ENCODE measurements around the gene HRAS. TPM values are rescaled to one million over a fixed set of nuclear protein-coding genes. Genes with fewer than 3 reads are reported as not detected.

HRAS gene
- total RNA-seq, 1 donor from 2014 or later = 41.5 TPM

DNA sequence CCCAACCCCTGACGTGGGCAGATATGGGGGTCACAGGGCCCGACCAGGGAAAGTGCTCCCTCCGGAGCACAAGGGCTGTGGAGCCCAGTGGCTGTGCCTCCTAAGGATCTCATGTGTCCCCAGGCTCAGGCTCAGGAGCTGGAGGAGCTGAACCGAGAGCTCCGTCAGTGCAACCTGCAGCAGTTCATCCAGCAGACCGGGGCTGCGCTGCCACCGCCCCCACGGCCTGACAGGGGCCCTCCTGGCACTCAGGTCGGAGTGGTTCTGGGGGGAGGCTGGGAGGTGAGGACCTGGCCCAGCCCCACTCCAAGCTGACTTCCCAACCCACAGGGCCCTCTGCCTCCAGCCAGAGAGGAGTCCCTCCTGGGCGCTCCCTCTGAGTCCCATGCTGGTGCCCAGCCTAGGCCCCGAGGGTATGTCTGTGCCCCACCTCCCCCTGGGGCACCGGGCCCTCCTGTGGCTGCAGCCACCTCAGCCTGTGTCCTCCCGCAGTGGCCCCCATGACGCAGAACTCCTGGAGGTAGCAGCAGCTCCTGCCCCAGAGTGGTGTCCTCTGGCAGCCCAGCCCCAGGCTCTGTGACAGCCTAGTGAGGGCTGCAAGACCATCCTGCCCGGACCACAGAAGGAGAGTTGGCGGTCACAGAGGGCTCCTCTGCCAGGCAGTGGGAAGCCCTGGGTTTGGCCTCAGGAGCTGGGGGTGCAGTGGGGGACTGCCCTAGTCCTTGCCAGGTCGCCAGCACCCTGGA is 27.9 kb upstream of the HRAS start:
- Mint-ChIP-seq H3K9me3 (no peaks in the 10 kb centered on the region), H3K27ac (peak overlapping the region; percentile 78), H3K36me3 (no peaks in the 10 kb centered on the region), H3K27me3 (ENCODE audit: low read depth) (peaks cover 13% of the 10 kb centered on the region), H3K4me3 (no peak overlapping the region), H3K4me1 (peaks cover 35% of the 10 kb centered on the region)
- TF ChIP-seq, protein P1, sequence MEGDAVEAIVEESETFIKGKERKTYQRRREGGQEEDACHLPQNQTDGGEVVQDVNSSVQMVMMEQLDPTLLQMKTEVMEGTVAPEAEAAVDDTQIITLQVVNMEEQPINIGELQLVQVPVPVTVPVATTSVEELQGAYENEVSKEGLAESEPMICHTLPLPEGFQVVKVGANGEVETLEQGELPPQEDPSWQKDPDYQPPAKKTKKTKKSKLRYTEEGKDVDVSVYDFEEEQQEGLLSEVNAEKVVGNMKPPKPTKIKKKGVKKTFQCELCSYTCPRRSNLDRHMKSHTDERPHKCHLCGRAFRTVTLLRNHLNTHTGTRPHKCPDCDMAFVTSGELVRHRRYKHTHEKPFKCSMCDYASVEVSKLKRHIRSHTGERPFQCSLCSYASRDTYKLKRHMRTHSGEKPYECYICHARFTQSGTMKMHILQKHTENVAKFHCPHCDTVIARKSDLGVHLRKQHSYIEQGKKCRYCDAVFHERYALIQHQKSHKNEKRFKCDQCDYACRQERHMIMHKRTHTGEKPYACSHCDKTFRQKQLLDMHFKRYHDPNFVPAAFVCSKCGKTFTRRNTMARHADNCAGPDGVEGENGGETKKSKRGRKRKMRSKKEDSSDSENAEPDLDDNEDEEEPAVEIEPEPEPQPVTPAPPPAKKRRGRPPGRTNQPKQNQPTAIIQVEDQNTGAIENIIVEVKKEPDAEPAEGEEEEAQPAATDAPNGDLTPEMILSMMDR (IDR thresholded peaks at IDR 0.05; ENCODE audit: unreplicated experiment) = no peak
- DNase-seq (ENCODE audit: low spot score in 2 of 2, unreplicated experiment in 2 of 2) = no peak

DNA sequence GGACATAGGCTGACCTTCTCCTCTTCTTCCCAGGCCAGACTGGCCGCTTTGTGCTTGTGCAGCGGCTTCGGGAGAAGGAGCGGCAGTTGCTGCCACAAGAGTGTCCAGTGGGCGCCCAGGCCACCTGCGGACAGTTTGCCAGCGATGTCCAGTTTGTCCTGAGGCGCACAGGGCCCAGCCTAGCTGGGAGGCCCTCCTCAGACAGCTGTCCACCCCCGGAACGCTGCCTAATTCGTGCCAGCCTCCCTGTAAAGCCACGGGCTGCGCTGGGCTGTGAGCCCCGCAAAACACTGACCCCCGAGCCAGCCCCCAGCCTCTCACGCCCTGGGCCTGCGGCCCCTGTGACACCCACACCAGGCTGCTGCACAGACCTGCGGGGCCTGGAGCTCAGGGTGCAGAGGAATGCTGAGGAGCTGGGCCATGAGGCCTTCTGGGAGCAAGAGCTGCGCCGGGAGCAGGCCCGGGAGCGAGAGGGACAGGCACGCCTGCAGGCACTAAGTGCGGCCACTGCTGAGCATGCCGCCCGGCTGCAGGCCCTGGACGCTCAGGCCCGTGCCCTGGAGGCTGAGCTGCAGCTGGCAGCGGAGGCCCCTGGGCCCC is 26.8 kb upstream of the HRAS start:
- no peak for DNase-seq (ENCODE audit: low spot score in 2 of 2, unreplicated experiment in 2 of 2)
- Mint-ChIP-seq H3K27me3 (ENCODE audit: low read depth) (peaks cover 24% of the 10 kb centered on the region), H3K4me1 (peaks cover 34% of the 10 kb centered on the region), H3K4me3 (peak overlapping the region; percentile 85), H3K36me3 (no peaks in the 10 kb centered on the region), H3K9me3 (no peaks in the 10 kb centered on the region), H3K27ac (no peak overlapping the region)
- TF ChIP-seq, protein P1 (IDR thresholded peaks at IDR 0.05; ENCODE audit: unreplicated experiment) = no peak

DNA sequence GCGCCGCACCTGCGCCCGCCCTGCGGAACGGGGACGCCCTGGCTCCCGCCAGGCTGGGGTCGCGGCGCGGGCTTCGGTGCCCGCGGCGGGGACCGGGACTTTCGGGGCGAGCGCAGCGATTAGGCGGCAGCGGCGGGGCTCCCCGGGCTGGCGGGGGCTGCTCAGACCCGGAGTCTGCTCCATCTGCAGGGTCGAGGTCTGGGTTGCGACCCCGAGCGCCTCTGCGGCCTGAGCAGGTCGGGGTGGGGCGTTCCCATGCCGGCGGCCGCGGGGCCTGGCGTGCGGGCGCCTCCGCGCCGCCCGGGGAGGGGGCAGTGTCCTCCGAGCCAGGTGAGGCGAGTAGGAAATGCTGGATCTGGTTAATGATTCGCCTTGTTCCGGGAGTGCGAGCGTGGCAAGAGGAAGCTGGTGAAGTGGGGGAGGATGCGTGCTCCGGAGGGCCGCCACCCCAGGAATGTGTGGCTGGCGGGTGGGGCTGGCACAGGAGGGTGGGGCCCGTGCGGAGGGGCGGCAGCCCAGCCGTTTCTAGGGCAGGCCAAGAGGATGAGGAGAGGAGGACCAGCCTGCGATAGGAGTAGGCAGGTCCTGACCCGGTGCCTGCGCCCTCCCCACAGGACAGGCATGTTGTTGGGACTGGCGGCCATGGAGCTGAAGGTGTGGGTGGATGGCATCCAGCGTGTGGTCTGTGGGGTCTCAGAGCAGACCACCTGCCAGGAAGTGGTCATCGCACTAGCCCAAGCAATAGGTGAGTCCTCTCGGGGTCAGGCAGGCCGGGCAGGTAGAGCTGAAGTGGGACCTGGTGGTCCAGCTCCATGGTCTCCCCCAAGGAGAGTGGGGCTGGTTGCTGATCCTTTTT is 26.0 kb upstream of the HRAS start:
- H3K9me3 Mint-ChIP-seq = no peaks in the 10 kb centered on the region
- H3K4me3 Mint-ChIP-seq = peak overlapping the region; percentile 85
- DNase-seq (ENCODE audit: low spot score in 2 of 2, unreplicated experiment in 2 of 2) = no peak
- TF ChIP-seq, protein P1 (IDR thresholded peaks at IDR 0.05; ENCODE audit: unreplicated experiment) = no peak
- peaks cover 32% of the 10 kb centered on the region for H3K27me3 Mint-ChIP-seq (ENCODE audit: low read depth)
- peak overlapping the region; percentile 91 for H3K27ac Mint-ChIP-seq
- no peaks in the 10 kb centered on the region for H3K36me3 Mint-ChIP-seq
- H3K4me1 Mint-ChIP-seq = peaks cover 28% of the 10 kb centered on the region

DNA sequence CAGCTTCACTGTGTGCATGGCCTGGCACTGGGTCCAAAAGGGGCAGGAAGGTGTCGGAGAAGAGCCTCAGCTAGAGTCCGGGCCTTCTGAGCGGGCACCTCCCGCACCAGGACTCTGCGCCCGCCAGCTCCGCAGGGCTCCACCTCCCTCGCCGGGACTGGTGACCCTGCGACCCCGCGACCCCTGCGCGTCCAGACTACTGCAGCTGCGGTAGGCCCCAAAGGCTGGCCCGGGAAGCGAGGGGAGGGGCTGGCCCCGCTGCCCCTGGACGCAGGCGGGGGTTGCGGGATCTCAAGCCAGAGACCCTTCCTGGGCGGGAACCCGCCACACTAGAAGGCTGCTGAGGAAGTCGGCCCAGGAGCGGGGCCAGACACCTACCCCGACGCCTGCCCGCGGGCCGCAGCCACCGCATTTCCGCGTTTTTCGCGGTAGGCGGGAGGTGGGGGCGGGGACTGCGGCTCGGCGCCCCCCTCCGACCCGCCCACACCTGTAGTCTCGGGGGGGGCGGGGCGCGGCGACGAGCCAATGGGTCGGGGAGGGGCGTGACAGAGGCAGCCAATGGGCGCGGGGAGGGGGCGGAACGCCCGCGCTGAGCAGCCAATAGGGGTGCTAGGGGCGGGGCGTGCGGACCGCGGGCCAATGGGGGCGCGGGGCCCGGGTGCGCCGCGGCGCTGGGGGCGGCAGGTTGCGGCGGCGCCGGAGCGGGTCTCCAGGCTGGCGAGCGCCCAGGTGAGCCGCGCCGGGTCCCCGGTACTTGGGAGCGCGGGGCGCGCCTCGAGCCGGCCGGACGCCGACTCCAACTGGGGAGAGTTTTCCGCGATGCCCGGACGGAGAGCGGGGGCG is 25.1 kb upstream of the HRAS start, which contains the start of the genes LMNTD2 and RASSF7:
LMNTD2 (minus strand) TSS at position 434 of the 843 bp plus-strand sequence; CDS start at position 412, 22 bp downstream.
RASSF7 (plus strand) TSS at position 666 of the 843 bp plus-strand sequence. CDS start 799 bp downstream, outside the sequence.
- TF ChIP-seq, protein P1 (IDR thresholded peaks at IDR 0.05; ENCODE audit: unreplicated experiment) = no peak
- Mint-ChIP-seq H3K27ac (peak within 1 kb of the TSS; percentile 91), H3K9me3 (no peaks in the 10 kb centered on the region), H3K4me3 (peak within 1 kb of the TSS; percentile 85), H3K36me3 (no peaks in the 10 kb centered on the region), H3K4me1 (peaks cover 25% of the 10 kb centered on the region), H3K27me3 (ENCODE audit: low read depth) (peaks cover 35% of the 10 kb centered on the region)
- DNase-seq (ENCODE audit: low spot score in 2 of 2, unreplicated experiment in 2 of 2) = peak; percentile 95 to 97
